AG04449 (cell line): Measurements from ENCODE around the gene ZBTB40.

Experiments used
- CTCF ChIA-PET: fragments of 350-600 bp; formaldehyde crosslinking; extraction: SDS; loops from one replicate; lab custom pipeline; 2021; ENCODE audit warnings: antibody characterized with exemption; lab: Yijun Ruan, JAX
- POLR2A ChIA-PET: fragments of 400-600, 350-600 bp; formaldehyde crosslinking; extraction: SDS; loops from one replicate; lab custom pipeline; 2020; ENCODE audit warnings: antibody characterized with exemption, inconsistent platforms; lab: Yijun Ruan, JAX
- DNase-seq: peaks from one replicate; pipeline ENCODE4 v3.0.0-alpha.2; 2010; ENCODE audit warnings: low read depth, low spot score
- H3K4me3 ChIP-seq: 2 replicates; pipeline ENCODE4 v1.5.1; 2011; ENCODE audit warnings: low read depth, mild to moderate bottlenecking, control low read depth, low read length
- CTCF ChIP-seq: IDR thresholded peaks from one replicate; pipeline ENCODE4 v1.5.1; 2011; ENCODE audit warnings: mild to moderate bottlenecking, moderate library complexity, low read length, control low read depth, inconsistent platforms; ENCODE audit not compliant: insufficient read depth; ENCODE audit errors: missing control alignments

ZBTB40 gene

GRCh38 chr1:22470227-22470626, 18.6 kb downstream of the ZBTB40 start:
- no peak for TF ChIP-seq CTCF
- CTCF ChIA-PET = interaction anchor here (1.2 kb wide), 1 partner anchor 10 kb away, joined by 3 read pairs; no protein-coding TSS in a partner anchor
- no peak overlapping the region for H3K4me3 ChIP-seq
- no peak for DNase-seq
- POLR2A ChIA-PET = interaction anchor here (0.5 kb wide), 1 partner anchor 1352 kb away, joined by 3 read pairs; no protein-coding TSS in a partner anchor

GRCh38 chr1:22471078-22471477, 19.4 kb downstream of the ZBTB40 start:
- TF ChIP-seq CTCF = no peak
- ChIA-PET POLR2A (no interaction called here), CTCF (interaction anchor here (1.2 kb wide), 1 partner anchor 11 kb away, joined by 3 read pairs; no protein-coding TSS in a partner anchor)
- no peak for DNase-seq
- no peak overlapping the region for H3K4me3 ChIP-seq

GRCh38 chr1:22471610-22472009, 20.0 kb downstream of the ZBTB40 start:
- H3K4me3 ChIP-seq = no peak overlapping the region
- no peak for DNase-seq
- no peak for TF ChIP-seq CTCF
- ChIA-PET CTCF (no interaction called here), POLR2A (no interaction called here)

- H3K4me3 ChIP-seq = no peak overlapping the region
- TF ChIP-seq CTCF = no peak
- DNase-seq = no peak
- ChIA-PET POLR2A (no interaction called here), CTCF (interaction anchor here (1.0 kb wide), 1 partner anchor 11 kb away, joined by 5 read pairs; no protein-coding TSS in a partner anchor)
These were observed 20.9 kb downstream of the ZBTB40 start for GRCh38 chr1:22472596-22472995.

- POLR2A ChIA-PET = no interaction called here
- TF ChIP-seq CTCF = no peak
- H3K4me3 ChIP-seq = no peak overlapping the region
- CTCF ChIA-PET = interaction anchor here (1.5 kb wide), 1 partner anchor 168 kb away, joined by 3 read pairs; no protein-coding TSS in a partner anchor
- DNase-seq = no peak
These were observed 22.3 kb downstream of the ZBTB40 start for GRCh38 chr1:22473952-22474351.

GRCh38 chr1:22476566-22476965, 24.9 kb downstream of the ZBTB40 start:
- TF ChIP-seq CTCF = no peak
- DNase-seq = no peak
- ChIA-PET POLR2A (no interaction called here), CTCF (no interaction called here)
- no peak overlapping the region for H3K4me3 ChIP-seq
